ENCODE results near the gene OLFML2B. TPM values are rescaled to one million over a fixed set of nuclear protein-coding genes. Genes with fewer than 3 reads are reported as not detected.

OLFML2B gene
- total RNA-seq, 4 donors from 2014 or later = 0.70 to 2.5 (median 1.9) TPM

GRCh38 chr1:161949548-161949947, 74.1 kb downstream of the OLFML2B start:
- no peaks in the 10 kb centered on the region for H3K9me3 ChIP-seq
- no peaks in the 10 kb centered on the region for H3K4me1 ChIP-seq
- no peak overlapping the region for H3K27ac ChIP-seq
- no peak overlapping the region for H3K4me3 ChIP-seq
- DNase-seq = no peak
- no peak for TF ChIP-seq CTCF (IDR thresholded peaks at IDR 0.05)
- TF ChIP-seq POLR2A (IDR thresholded peaks at IDR 0.05) = no peak
- no peaks in the 10 kb centered on the region for H3K27me3 ChIP-seq
- no peaks in the 10 kb centered on the region for H3K36me3 ChIP-seq

GRCh38 chr1:161948435-161948834, 75.2 kb downstream of the OLFML2B start:
- DNase-seq = no peak
- H3K9me3 ChIP-seq = no peaks in the 10 kb centered on the region
- no peaks in the 10 kb centered on the region for H3K4me1 ChIP-seq
- H3K27ac ChIP-seq = no peak overlapping the region
- no peak for TF ChIP-seq POLR2A (IDR thresholded peaks at IDR 0.05)
- no peak for TF ChIP-seq CTCF (IDR thresholded peaks at IDR 0.05)
- no peaks in the 10 kb centered on the region for H3K27me3 ChIP-seq
- no peaks in the 10 kb centered on the region for H3K36me3 ChIP-seq
- no peak overlapping the region for H3K4me3 ChIP-seq

- Histone ChIP-seq H3K4me3 (no peak overlapping the region), H3K36me3 (no peaks in the 10 kb centered on the region), H3K4me1 (no peaks in the 10 kb centered on the region), H3K9me3 (no peaks in the 10 kb centered on the region), H3K27ac (no peak overlapping the region), H3K27me3 (no peaks in the 10 kb centered on the region)
- no peak for TF ChIP-seq POLR2A (IDR thresholded peaks at IDR 0.05)
- DNase-seq = no peak
These were observed 77.3 kb downstream of the OLFML2B start for GRCh38 chr1:161946071-161946987.

- Histone ChIP-seq H3K4me3 (no peak overlapping the region), H3K27me3 (no peaks in the 10 kb centered on the region), H3K4me1 (no peaks in the 10 kb centered on the region), H3K36me3 (no peaks in the 10 kb centered on the region), H3K9me3 (no peaks in the 10 kb centered on the region), H3K27ac (no peak overlapping the region)
- TF ChIP-seq CTCF (IDR thresholded peaks at IDR 0.05) = no peak
- no peak for TF ChIP-seq POLR2A (IDR thresholded peaks at IDR 0.05)
- no peak for DNase-seq
These were observed 78.2 kb downstream of the OLFML2B start for GRCh38 chr1:161945306-161946060.

GRCh38 chr1:161944381-161944780, 79.3 kb downstream of the OLFML2B start:
- TF ChIP-seq CTCF (IDR thresholded peaks at IDR 0.05) (no peak), POLR2A (IDR thresholded peaks at IDR 0.05) (no peak)
- Histone ChIP-seq H3K36me3 (no peaks in the 10 kb centered on the region), H3K4me1 (no peaks in the 10 kb centered on the region), H3K27me3 (no peaks in the 10 kb centered on the region), H3K9me3 (no peaks in the 10 kb centered on the region), H3K27ac (no peak overlapping the region), H3K4me3 (no peak overlapping the region)
- no peak for DNase-seq

- no peak for DNase-seq
- no peaks in the 10 kb centered on the region for H3K4me1 ChIP-seq
- no peak for TF ChIP-seq POLR2A (IDR thresholded peaks at IDR 0.05)
- no peak for TF ChIP-seq CTCF (IDR thresholded peaks at IDR 0.05)
- no peaks in the 10 kb centered on the region for H3K36me3 ChIP-seq
- H3K27me3 ChIP-seq = no peaks in the 10 kb centered on the region
- no peak overlapping the region for H3K27ac ChIP-seq
- no peaks in the 10 kb centered on the region for H3K9me3 ChIP-seq
- H3K4me3 ChIP-seq = no peak overlapping the region
These were observed 79.9 kb downstream of the OLFML2B start for GRCh38 chr1:161943737-161944136.

Measured in Peyer's patch (tissue), 4 donors.